Stimulated activated effector memory CD8-positive, alpha-beta T cell treated with anti-CD3 and anti-CD28 coated beads, Interleukin-12 subunit alpha, Interleukin-12 subunit beta, amount 100 ng/mL, for 72 hours (primary cell): ENCODE results near the gene EPB41.
A peak's percentile ranks its signal among the peaks of the same experiment; 100 is the strongest.

Source experiments
- ATAC-seq: fragments of 150-1000 bp; cut with Tn5 transposase; 2 replicates; pipeline ENCODE4 v1.10.0; 2021
- DNase-seq, 2 donors: peaks; one replicate each; pipeline ENCODE4 v3.0.0; 2021 to 2022; ENCODE audit warnings: low spot score in 2 of 2
- H3K27ac Mint-ChIP-seq: one replicate; pipeline ENCODE4 v1.8.0; 2022; ENCODE audit warnings: mild to moderate bottlenecking, mixed read lengths
- H3K36me3 Mint-ChIP-seq: one replicate; pipeline ENCODE4 v1.8.0; 2022; ENCODE audit warnings: mild to moderate bottlenecking, mixed read lengths
- H3K4me1 Mint-ChIP-seq: one replicate; pipeline ENCODE4 v1.8.0; 2022; ENCODE audit warnings: mixed read lengths
- H3K4me3 Mint-ChIP-seq: one replicate; pipeline ENCODE4 v1.8.0; 2022; ENCODE audit warnings: mild to moderate bottlenecking, mixed read lengths
- H3K9me3 Mint-ChIP-seq: one replicate; pipeline ENCODE4 v1.8.0; 2022; ENCODE audit warnings: mixed read lengths

EPB41 gene

DNA sequence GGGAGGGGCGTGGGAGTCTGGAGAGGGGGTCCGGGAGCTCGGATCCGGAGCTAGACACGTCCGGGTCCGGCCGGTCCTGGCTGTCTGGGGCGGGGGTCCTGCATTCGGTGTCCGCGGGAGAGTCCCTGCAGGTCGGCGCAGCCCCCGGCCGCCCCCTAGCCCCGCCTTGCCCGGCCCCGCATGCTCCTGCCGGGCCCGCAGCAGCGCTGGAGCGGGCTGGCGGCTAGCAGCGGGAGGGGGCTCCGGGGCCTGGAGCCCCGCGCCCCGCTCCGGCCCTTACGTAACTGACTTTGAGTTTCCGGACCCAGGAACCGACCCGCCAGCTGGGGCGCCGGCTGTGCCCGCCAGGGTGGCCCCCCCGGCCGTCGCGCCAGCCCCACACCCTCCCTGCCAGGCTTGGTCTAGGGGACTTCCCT, 26.9 kb upstream of the EPB41 start:
- H3K36me3 Mint-ChIP-seq = peaks cover 22% of the 10 kb centered on the region
- DNase-seq = peak in 1 of 2 donors; percentile 61
- peaks cover 59% of the 10 kb centered on the region for H3K4me1 Mint-ChIP-seq
- peak overlapping the region; percentile 88 for H3K4me3 Mint-ChIP-seq
- H3K9me3 Mint-ChIP-seq = no peaks in the 10 kb centered on the region
- peak overlapping the region; percentile 96 for H3K27ac Mint-ChIP-seq
- ATAC-seq = peak; percentile 7

DNA sequence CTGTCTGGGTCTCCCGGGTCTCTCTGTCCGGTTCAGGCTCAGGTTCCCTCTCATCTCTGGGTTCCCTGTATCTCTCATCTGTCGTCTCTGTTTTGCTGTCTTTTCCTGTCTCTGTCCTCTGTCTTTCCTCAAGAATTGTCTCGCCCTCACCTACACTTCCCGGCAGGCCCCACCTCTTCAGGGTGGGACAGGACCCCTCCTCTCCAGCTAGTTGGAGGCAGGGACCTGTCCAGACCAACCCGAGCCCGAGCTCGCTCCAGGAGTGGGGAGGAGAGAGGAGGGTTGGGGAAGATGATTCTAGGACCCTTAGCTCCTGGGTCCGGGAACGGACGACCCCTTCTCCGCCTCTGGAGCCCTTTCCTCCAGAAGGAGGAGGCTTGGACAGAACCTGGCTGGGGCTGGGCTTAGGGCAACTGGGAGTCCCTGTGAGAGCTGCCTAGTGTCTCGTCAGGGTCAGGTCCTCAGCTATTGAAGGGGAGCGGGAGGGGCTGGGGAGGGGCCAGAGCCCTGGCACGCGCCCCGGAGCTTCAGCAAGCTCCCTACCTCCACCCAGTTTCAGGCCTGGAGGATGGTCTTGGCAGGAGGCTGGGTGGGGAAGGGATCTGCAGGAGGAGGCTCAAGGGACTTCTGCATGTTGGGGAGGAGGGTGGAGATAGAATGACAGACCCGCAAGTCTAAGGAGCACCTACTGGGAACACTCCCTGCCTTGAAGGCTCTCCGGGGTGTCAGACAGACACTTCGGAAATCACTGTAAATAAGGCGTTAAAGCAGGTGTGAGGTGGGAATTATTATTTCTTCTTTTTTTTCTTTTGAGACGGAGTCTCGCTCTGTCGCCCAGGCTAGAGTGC, 26.3 kb upstream of the EPB41 start:
- Mint-ChIP-seq H3K4me1 (peaks cover 58% of the 10 kb centered on the region), H3K36me3 (peaks cover 29% of the 10 kb centered on the region), H3K4me3 (peak overlapping the region; percentile 88), H3K27ac (peak overlapping the region; percentile 96), H3K9me3 (no peaks in the 10 kb centered on the region)
- ATAC-seq = no peak
- no peak for DNase-seq

DNA sequence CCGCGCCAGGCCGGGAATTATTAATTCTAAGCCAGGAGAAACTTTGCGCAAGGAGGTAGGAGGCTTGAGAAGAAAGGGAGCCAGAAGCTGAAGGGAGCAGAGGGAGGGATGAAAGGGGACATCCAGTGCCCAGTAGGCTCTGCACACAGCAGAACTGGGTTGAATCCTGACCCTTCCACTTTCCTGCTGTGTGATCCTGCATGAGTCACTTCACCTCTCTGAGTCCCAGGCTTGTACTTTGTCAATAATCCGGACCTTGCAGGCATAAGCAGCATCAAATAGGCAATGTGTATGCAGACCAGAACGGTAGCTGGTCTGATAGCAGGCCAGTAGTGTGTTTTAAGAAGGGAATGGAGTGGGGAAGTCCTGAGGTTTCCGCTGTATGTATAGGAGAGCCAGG, 25.5 kb upstream of the EPB41 start:
- Mint-ChIP-seq H3K4me1 (peaks cover 67% of the 10 kb centered on the region), H3K9me3 (no peaks in the 10 kb centered on the region), H3K4me3 (peak overlapping the region; percentile 88), H3K27ac (peak overlapping the region; percentile 5), H3K36me3 (peaks cover 36% of the 10 kb centered on the region)
- ATAC-seq (no peak), DNase-seq (no peak)

DNA sequence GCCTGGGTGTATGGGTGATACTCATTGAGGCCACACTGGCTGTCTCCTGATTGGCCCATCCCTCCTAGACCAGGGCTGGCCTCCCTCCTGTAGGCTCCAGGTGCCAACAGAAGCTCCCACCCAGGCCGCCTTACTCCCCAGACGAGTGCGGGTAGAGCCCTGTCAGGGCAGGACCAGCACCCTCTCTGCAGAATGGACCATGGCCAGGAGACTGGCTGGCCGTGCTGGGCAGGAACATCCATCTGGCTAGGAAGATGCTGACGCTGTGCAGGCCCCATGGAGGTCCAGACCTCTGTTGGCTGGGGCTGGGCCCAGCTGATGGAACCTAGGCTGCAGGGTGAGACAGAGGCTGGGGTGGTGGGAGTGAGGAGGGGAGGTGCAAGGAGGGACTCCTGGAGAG, 25.0 kb upstream of the EPB41 start:
- H3K9me3 Mint-ChIP-seq = no peaks in the 10 kb centered on the region
- ATAC-seq (no peak), DNase-seq (no peak)
- peaks cover 69% of the 10 kb centered on the region for H3K4me1 Mint-ChIP-seq
- peaks cover 36% of the 10 kb centered on the region for H3K36me3 Mint-ChIP-seq
- no peak overlapping the region for H3K4me3 Mint-ChIP-seq
- H3K27ac Mint-ChIP-seq = peak overlapping the region; percentile 34

DNA sequence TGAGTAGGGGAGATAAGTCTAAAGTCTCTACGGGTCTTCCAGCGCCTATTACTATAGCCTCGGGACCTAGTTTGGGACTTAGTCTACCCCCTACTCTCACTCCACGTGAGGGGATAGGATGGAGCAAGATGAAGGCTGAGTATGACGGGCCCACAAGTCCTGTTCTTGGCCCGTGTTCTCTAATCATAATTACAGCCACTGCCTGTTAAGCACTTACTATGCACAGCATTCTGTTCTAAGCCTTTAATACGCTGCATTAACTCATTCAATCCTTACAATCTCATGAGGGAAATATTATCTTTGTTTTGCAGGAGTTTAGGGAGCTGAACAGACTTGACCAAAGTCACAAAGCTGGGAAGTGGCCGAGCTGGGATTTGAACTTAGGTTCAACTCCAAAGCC, 23.9 kb upstream of the EPB41 start:
- no peak overlapping the region for H3K4me3 Mint-ChIP-seq
- peaks cover 30% of the 10 kb centered on the region for H3K36me3 Mint-ChIP-seq
- ATAC-seq (no peak), DNase-seq (no peak)
- no peaks in the 10 kb centered on the region for H3K9me3 Mint-ChIP-seq
- peaks cover 64% of the 10 kb centered on the region for H3K4me1 Mint-ChIP-seq
- H3K27ac Mint-ChIP-seq = no peak overlapping the region

DNA sequence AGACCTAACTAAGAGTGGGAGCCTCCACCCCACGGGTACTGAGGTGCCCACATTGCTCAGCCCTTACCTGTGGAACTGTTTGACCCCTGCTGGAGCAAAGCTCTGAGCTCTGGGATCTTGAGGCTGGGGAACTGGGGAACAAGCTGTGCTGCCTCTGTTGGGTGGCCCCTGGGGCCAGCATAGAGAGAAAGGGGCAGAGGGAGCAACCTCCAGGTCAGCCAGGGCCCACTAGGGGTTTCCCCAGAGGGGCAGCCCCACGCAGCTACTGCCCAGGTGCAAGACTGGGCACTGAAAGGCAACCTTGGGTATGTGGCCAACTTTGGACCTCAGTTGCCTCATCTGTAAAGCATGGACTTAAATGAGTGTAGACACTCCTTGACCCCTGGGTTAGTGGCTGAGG, 23.5 kb upstream of the EPB41 start:
- DNase-seq = no peak
- peaks cover 30% of the 10 kb centered on the region for H3K36me3 Mint-ChIP-seq

DNA sequence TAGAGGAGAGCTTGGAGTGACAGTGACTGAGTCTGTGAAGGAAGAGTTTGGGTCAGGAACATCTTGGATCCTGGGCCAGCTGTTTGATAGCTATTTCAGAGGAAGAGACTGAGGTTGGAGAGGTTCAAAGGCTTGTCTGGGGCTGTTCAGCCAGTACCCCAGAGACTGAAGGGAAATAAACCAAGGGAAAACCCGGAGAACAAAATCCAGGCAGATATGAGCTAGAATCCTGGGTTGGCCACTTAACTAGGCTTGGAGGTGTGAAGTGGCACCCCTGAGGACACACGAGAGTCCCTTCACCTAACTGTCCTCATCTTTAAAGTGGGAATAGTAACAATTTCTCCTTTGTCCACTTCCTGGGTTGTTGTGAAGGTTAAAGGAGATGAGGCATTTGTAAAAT, 23.1 kb upstream of the EPB41 start:
- Mint-ChIP-seq H3K36me3 (peaks cover 30% of the 10 kb centered on the region), H3K9me3 (no peaks in the 10 kb centered on the region), H3K4me3 (no peak overlapping the region), H3K27ac (no peak overlapping the region), H3K4me1 (peaks cover 57% of the 10 kb centered on the region)
- DNase-seq (no peak), ATAC-seq (no peak)

More for the DNA sequence above, 23.5 kb upstream of the EPB41 start:
- Mint-ChIP-seq H3K4me1 (peaks cover 60% of the 10 kb centered on the region), H3K9me3 (no peaks in the 10 kb centered on the region), H3K27ac (no peak overlapping the region), H3K4me3 (no peak overlapping the region)
- ATAC-seq = no peak

DNA sequence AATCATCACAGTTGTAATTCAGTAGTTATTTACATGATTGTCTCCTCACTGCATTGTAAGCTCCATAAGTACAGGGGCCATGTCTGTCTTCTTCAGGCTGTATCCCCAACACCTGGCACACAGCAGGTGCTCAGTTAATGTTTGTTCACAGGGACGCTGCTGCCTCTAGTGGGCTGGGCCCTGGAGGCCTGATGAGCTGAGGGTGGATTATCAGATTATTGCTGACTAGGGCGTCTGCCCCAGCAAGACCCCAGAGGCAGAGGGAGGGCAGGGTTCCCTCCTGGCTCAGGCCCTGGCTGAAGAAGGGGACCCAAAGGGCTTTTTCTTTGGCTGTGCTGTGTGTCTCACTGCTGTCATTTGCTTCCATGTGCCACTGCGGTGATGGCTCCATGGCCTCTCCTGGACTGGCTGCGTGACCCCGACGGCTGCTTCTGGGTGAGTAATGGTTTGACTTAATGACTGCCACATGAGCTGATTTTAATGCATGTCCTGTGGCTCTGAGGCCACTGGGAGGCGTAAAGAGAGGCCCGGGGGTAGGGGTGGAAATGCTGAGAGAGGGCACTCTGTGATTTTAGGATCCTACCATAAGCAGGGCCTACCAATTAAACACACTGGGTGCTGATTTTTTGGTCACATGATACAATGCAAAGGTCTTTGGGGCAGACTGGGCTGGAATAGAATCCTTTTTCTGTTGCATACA, 20.8 kb upstream of the EPB41 start:
- ATAC-seq = peak; percentile 40
- Mint-ChIP-seq H3K4me3 (no peak overlapping the region), H3K27ac (peak overlapping the region; percentile 6), H3K9me3 (no peaks in the 10 kb centered on the region), H3K4me1 (peaks cover 65% of the 10 kb centered on the region), H3K36me3 (peaks cover 25% of the 10 kb centered on the region)
- no peak for DNase-seq

DNA sequence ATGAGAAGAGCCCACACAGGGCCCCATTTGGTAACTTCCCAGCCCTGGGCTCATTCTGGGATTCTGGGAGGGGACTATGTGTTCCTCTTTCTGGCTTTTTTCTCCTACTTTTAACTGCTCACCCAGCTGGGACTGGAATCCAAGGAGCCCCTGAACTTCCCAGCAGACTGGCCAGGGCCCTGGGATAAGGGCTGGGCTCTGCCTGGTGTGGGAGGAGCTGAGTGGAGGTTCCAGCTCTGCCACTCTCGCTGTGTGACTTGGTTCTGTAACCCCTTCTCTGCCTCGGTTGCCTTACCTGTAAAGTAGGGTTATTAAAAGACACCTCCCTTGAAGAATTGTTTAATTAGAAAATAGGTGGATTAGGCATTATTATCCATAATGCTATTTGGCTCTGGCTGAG, 19.6 kb upstream of the EPB41 start:
- H3K4me3 Mint-ChIP-seq = no peak overlapping the region
- ATAC-seq (no peak), DNase-seq (no peak)
- peaks cover 65% of the 10 kb centered on the region for H3K4me1 Mint-ChIP-seq
- peak overlapping the region; percentile 43 for H3K27ac Mint-ChIP-seq
- H3K9me3 Mint-ChIP-seq = no peaks in the 10 kb centered on the region
- H3K36me3 Mint-ChIP-seq = peaks cover 26% of the 10 kb centered on the region

DNA sequence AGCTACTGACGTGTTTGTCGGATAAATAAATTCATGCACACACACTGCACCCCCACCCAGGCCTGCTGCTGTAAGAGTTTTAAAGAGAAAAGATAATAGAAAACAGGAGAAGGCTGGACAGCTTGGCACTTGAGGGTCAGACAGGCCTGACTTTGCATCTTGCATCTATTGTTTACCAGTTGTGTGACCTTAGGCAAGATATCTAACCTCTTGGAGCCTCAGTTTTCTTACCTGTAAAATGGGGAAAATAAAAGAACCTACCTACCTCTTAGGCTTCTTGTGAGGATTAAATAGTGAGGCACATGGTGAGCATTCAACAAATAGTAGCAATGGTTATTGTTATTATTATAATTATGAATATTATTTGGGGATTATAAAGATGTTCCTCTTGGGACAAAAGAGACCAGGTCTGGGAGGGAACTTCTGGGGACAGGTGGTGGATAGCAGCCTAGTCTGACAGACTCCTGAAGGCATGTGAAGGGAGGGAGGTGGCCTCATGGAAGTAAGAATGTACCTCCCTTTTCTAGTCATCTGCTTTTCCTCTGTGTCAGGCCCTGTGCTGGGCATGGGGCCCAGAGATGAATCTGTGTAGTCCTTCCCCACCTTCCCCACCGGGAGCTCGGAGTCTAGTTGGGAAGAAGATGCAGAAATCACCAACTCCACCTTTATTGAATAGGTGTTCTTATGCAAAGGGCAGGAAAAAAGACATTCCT, 18.3 kb upstream of the EPB41 start:
- Mint-ChIP-seq H3K36me3 (peaks cover 29% of the 10 kb centered on the region), H3K4me1 (peaks cover 64% of the 10 kb centered on the region), H3K27ac (peak overlapping the region; percentile 68), H3K4me3 (no peak overlapping the region), H3K9me3 (no peaks in the 10 kb centered on the region)
- no peak for ATAC-seq
- no peak for DNase-seq

DNA sequence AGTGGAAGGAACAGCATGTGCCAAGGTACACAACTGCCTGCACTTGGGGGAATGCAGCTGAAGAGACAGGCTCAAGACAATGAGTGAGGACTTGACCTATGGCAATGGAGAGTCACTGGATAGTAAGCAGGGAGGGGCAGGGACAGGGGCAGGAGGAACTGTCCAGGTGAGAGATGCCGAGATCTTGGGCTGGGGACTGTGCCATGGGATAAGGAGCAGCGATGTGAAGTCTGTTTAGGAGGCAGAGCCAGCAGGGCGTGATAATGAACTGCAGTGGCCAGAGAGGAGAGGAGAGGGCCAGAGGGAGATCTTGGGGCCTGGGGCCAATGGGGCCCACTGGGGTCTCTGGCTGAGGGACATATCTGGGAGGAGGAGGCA, 17.8 kb upstream of the EPB41 start:
- Mint-ChIP-seq H3K27ac (peak overlapping the region; percentile 68), H3K4me1 (peaks cover 61% of the 10 kb centered on the region), H3K36me3 (peaks cover 27% of the 10 kb centered on the region), H3K4me3 (no peak overlapping the region), H3K9me3 (no peaks in the 10 kb centered on the region)
- DNase-seq (no peak), ATAC-seq (no peak)

DNA sequence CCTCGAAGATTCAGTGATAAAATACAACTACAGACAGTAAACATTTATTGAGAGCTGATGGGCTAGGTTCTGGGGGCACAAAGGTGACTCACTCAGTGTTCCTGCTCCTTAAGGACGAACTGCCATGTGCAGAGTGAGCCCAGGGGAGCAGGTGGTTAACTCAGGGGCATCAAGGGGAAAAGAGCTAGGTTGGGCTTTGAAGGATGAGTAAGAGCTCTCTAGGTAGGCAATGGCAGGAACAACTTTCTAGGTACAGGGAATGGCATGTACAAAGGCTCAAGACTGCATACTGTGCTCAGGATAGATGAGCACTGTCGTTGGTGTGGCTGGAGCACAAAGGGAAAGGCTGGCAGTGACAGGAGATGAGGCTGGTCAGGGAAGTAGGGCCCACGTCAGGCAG, 16.6 kb upstream of the EPB41 start:
- peaks cover 23% of the 10 kb centered on the region for H3K36me3 Mint-ChIP-seq

DNA sequence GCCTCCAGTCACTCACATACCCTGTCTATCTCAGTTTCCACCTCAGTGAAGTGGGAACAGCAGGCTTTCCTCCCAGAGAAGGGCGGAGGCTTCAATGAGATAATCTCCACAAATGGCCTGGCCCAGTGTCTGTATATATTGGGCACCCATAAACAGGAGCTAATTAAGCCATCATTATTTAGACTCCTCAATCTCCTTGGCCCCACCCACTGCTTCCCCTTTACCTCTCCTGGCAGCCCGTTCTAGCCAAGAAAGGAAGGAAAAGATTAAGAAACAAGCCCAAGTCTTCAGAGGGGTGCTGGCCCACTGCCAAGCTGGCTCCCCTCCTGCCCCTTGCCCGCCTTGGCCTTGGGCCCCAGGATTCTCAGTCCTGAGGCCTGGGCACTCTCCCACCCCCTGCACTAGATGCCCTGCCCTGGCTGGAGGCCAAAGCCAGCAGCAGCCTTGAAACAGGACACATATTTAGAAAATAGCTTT, 15.9 kb upstream of the EPB41 start:
- ATAC-seq = no peak
- Mint-ChIP-seq H3K36me3 (peaks cover 16% of the 10 kb centered on the region), H3K27ac (peak overlapping the region; percentile 68), H3K4me3 (no peak overlapping the region), H3K4me1 (peaks cover 61% of the 10 kb centered on the region), H3K9me3 (no peaks in the 10 kb centered on the region)
- DNase-seq = no peak

More for the DNA sequence above, 16.6 kb upstream of the EPB41 start:
- Mint-ChIP-seq H3K4me1 (peaks cover 65% of the 10 kb centered on the region), H3K4me3 (no peak overlapping the region), H3K9me3 (no peaks in the 10 kb centered on the region), H3K27ac (peak overlapping the region; percentile 68)
- ATAC-seq (no peak), DNase-seq (no peak)

DNA sequence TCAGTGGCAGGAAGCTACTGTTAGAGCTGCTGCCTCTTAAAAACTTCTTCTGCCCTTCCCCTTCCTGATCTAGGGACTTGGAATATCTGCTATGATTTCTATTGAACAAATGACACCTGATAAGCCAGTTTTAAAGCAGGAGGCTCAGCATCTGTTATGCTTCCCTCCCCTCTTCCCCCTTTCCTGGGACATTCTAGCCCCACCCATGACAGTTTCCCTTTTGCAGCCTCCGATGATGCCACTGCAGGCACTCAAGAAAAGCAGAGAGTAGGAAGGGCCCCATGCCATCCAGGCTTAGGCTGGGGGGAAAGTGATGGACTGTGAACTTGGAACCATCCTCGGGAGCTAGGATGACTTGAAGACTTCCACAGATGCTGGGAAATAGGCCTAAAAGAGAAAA, 15.1 kb upstream of the EPB41 start:
- Mint-ChIP-seq H3K4me3 (no peak overlapping the region), H3K27ac (peak overlapping the region; percentile 68)
- ATAC-seq = no peak

DNA sequence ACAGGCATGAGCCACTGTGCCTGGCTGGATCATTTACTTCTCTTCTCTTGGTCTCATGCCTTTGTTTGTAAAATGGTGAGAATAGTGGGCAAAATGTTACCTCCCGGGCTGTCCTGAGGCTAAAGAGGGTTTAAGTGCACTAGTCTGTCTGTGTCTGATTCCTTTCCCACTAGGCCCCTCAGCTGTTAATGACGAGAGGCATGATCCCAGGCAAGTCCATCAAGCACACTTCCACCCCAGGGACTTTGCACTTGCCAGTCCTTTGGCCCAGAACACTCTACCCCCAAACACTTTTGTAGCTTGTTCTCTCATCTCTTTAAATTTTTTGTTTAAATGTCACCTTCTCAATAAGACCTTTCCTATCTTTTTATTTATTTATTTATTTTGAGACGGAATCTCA, 13.8 kb upstream of the EPB41 start:
- H3K9me3 Mint-ChIP-seq = no peaks in the 10 kb centered on the region
- H3K27ac Mint-ChIP-seq = no peak overlapping the region
- peaks cover 12% of the 10 kb centered on the region for H3K36me3 Mint-ChIP-seq
- no peak for DNase-seq
- H3K4me3 Mint-ChIP-seq = no peak overlapping the region
- ATAC-seq = no peak
- peaks cover 46% of the 10 kb centered on the region for H3K4me1 Mint-ChIP-seq

More for the DNA sequence above, 15.1 kb upstream of the EPB41 start:
- no peaks in the 10 kb centered on the region for H3K9me3 Mint-ChIP-seq
- H3K4me1 Mint-ChIP-seq = peaks cover 53% of the 10 kb centered on the region
- DNase-seq = no peak
- peaks cover 12% of the 10 kb centered on the region for H3K36me3 Mint-ChIP-seq
